GM18873 (cell line): ENCODE data around the gene OTUB1.

Experiments used
- ATAC-seq: cut with Tn5 transposase; IDR thresholded peaks from one replicate; pipeline ENCODE4 v1.9.1; 2021; ENCODE audit warnings: mild to moderate bottlenecking, moderate library complexity, moderate number of reproducible peaks; ENCODE audit not compliant: unreplicated experiment, low FRiP score

Gene OTUB1

GRCh38 chr11:64003807-64004589 is 17.8 kb downstream of the OTUB1 start:
- no peak for ATAC-seq

- no peak for ATAC-seq
Observed at GRCh38 chr11:64004590-64004984, 18.3 kb downstream of the OTUB1 start.

- no peak for ATAC-seq
Observed at GRCh38 chr11:64005691-64006090, 19.5 kb downstream of the OTUB1 start.

GRCh38 chr11:64006398-64006797 is 20.2 kb downstream of the OTUB1 start:
- ATAC-seq, result no peak

GRCh38 chr11:64007160-64007628 is 21.0 kb downstream of the OTUB1 start:
- no peak for ATAC-seq

GRCh38 chr11:64007629-64008282 is 21.5 kb downstream of the OTUB1 start:
- ATAC-seq, result no peak

GRCh38 chr11:64008283-64008913 is 22.2 kb downstream of the OTUB1 start:
- no peak for ATAC-seq

GRCh38 chr11:64008914-64009633 is 22.8 kb downstream of the OTUB1 start:
- no peak for ATAC-seq

GRCh38 chr11:64009710-64010109 is 23.5 kb downstream of the OTUB1 start:
- ATAC-seq, result no peak

GRCh38 chr11:64010783-64011182 is 24.5 kb downstream of the OTUB1 start:
- ATAC-seq, result no peak

- no peak for ATAC-seq
Observed at GRCh38 chr11:64011371-64011770, 25.1 kb downstream of the OTUB1 start.

GRCh38 chr11:64013141-64013896 is 27.1 kb downstream of the OTUB1 start:
- no peak for ATAC-seq

- no peak for ATAC-seq
Observed at GRCh38 chr11:64014356-64014755, 28.1 kb downstream of the OTUB1 start.

- no peak for ATAC-seq
Observed at GRCh38 chr11:64015510-64015909, 29.3 kb downstream of the OTUB1 start.

GRCh38 chr11:64015935-64016845 is 30.0 kb downstream of the OTUB1 start:
- ATAC-seq, result no peak

GRCh38 chr11:64017945-64018224 is 31.6 kb downstream of the OTUB1 start:
- no peak for ATAC-seq

- no peak for ATAC-seq
Observed at GRCh38 chr11:64018310-64018709, 32.1 kb downstream of the OTUB1 start.

- no peak for ATAC-seq
Observed at GRCh38 chr11:64019106-64020037, 33.1 kb downstream of the OTUB1 start.
